Mammary epithelial cell (primary cell): ENCODE results near the gene MATK.

Experiments used
- CTCF ChIP-seq, 2 donors: IDR thresholded peaks in 1 of 2; conservative IDR thresholded peaks in 1 of 2; 2 replicates each; pipeline ENCODE4 v1.5.1; 2011 to 2012; ENCODE audit warnings: inconsistent platforms in 2 of 2, low read length in 2 of 2, mild to moderate bottlenecking in 2 of 2, control low read depth in 1 of 2, low read depth in 1 of 2; ENCODE audit not compliant: insufficient read depth in 1 of 2; ENCODE audit errors: extremely low read depth in 1 of 2
- EZH2 ChIP-seq: IDR thresholded peaks from 2 replicates; pipeline ENCODE4 v1.6.1; 2012; ENCODE audit warnings: low read length, inconsistent platforms, borderline replicate concordance

GRCh38 chr19:3768748-3769099 is 17.5 kb downstream of the MATK start:
- TF ChIP-seq EZH2 (no peak), CTCF (conservative IDR thresholded peaks at IDR 0.05 in 1 of 2, IDR thresholded peaks at IDR 0.05 in 1 of 2; ENCODE audit: extremely low read depth in 1 of 2, insufficient read depth in 1 of 2, low read depth in 1 of 2, low read length in 2 of 2) (no peak)
